ENCODE results near the gene MC4R. TPM values are rescaled to one million over a fixed set of nuclear protein-coding genes. Genes with fewer than 3 reads are reported as not detected.

Gene MC4R
- total RNA-seq, 1 donor from 2014 or later = 0.19 TPM

GRCh38 chr18:60406721-60407120, 34.1 kb upstream of the MC4R start:
- Mint-ChIP-seq H3K36me3 (ENCODE audit: low read depth) (no peaks in the 10 kb centered on the region), H3K27ac (ENCODE audit: unreplicated experiment) (no peak overlapping the region), H3K9me3 (no peaks in the 10 kb centered on the region), H3K4me3 (no peak overlapping the region), H3K4me1 (no peaks in the 10 kb centered on the region), H3K27me3 (ENCODE audit: low read depth) (peaks cover 15% of the 10 kb centered on the region)
- no peak for TF ChIP-seq CTCF (conservative IDR thresholded peaks at IDR 0.05)
- DNase-seq (ENCODE audit: low read depth, low spot score) = no peak

- TF ChIP-seq CTCF (conservative IDR thresholded peaks at IDR 0.05) = no peak
- Mint-ChIP-seq H3K36me3 (ENCODE audit: low read depth) (no peaks in the 10 kb centered on the region), H3K4me1 (no peaks in the 10 kb centered on the region), H3K27me3 (ENCODE audit: low read depth) (peaks cover 13% of the 10 kb centered on the region), H3K4me3 (no peak overlapping the region), H3K27ac (ENCODE audit: unreplicated experiment) (no peak overlapping the region), H3K9me3 (peaks cover 3% of the 10 kb centered on the region)
- DNase-seq (ENCODE audit: low read depth, low spot score) = no peak
These were observed 32.0 kb upstream of the MC4R start for GRCh38 chr18:60404486-60405085.

- H3K36me3 Mint-ChIP-seq (ENCODE audit: low read depth) = no peaks in the 10 kb centered on the region
- no peaks in the 10 kb centered on the region for H3K4me1 Mint-ChIP-seq
- H3K9me3 Mint-ChIP-seq = peaks cover 3% of the 10 kb centered on the region
- no peak for TF ChIP-seq CTCF (conservative IDR thresholded peaks at IDR 0.05)
- no peak for DNase-seq (ENCODE audit: low read depth, low spot score)
- peaks cover 3% of the 10 kb centered on the region for H3K27me3 Mint-ChIP-seq (ENCODE audit: low read depth)
- no peak overlapping the region for H3K27ac Mint-ChIP-seq (ENCODE audit: unreplicated experiment)
- no peak overlapping the region for H3K4me3 Mint-ChIP-seq
These were observed 28.8 kb upstream of the MC4R start for GRCh38 chr18:60401346-60401745.

- H3K4me3 Mint-ChIP-seq = no peak overlapping the region
- no peaks in the 10 kb centered on the region for H3K27me3 Mint-ChIP-seq (ENCODE audit: low read depth)
- no peak for TF ChIP-seq CTCF (conservative IDR thresholded peaks at IDR 0.05)
- H3K9me3 Mint-ChIP-seq = no peaks in the 10 kb centered on the region
- DNase-seq (ENCODE audit: low read depth, low spot score) = no peak
- no peaks in the 10 kb centered on the region for H3K36me3 Mint-ChIP-seq (ENCODE audit: low read depth)
- no peaks in the 10 kb centered on the region for H3K4me1 Mint-ChIP-seq
- no peak overlapping the region for H3K27ac Mint-ChIP-seq (ENCODE audit: unreplicated experiment)
These were observed 19.1 kb upstream of the MC4R start for GRCh38 chr18:60391571-60392226.

- Mint-ChIP-seq H3K4me1 (no peaks in the 10 kb centered on the region), H3K27ac (ENCODE audit: unreplicated experiment) (no peak overlapping the region)
- DNase-seq (ENCODE audit: low read depth, low spot score) = no peak
These were observed 16.7 kb upstream of the MC4R start for GRCh38 chr18:60389314-60389713.

More at GRCh38 chr18:60389314-60389713, 16.7 kb upstream of the MC4R start:
- Mint-ChIP-seq H3K36me3 (ENCODE audit: low read depth) (no peaks in the 10 kb centered on the region), H3K4me3 (no peak overlapping the region), H3K27me3 (ENCODE audit: low read depth) (no peaks in the 10 kb centered on the region), H3K9me3 (no peaks in the 10 kb centered on the region)
- TF ChIP-seq CTCF (conservative IDR thresholded peaks at IDR 0.05) = no peak
